Muscle of arm (tissue), 12 donors: ENCODE measurements around the gene GNAQ. TPM values are rescaled to one million over a fixed set of nuclear protein-coding genes. Genes with fewer than 3 reads are reported as not detected.
"Not testable (repeated sequence)": the region's sequence is repeated elsewhere in the genome, so short reads cannot be mapped to it uniquely, and the experiment has no call there.

Experiments
- DNase-seq: peaks from one replicate; pipeline ENCODE4 v3.0.0-alpha.2; 2013
- polyA plus RNA-seq, 12 donors: library from polyadenylated mRNA; unstranded; fragments of 120-200 nt; gene quantifications; one replicate each; pipeline ENCODE4 v1.2.1, GENCODE V29; 2013; ENCODE audit not compliant: insufficient read length in 12 of 12

Gene GNAQ
- polyA plus RNA-seq, 12 donors: 27.9 to 190 (median 31.3) TPM

DNA sequence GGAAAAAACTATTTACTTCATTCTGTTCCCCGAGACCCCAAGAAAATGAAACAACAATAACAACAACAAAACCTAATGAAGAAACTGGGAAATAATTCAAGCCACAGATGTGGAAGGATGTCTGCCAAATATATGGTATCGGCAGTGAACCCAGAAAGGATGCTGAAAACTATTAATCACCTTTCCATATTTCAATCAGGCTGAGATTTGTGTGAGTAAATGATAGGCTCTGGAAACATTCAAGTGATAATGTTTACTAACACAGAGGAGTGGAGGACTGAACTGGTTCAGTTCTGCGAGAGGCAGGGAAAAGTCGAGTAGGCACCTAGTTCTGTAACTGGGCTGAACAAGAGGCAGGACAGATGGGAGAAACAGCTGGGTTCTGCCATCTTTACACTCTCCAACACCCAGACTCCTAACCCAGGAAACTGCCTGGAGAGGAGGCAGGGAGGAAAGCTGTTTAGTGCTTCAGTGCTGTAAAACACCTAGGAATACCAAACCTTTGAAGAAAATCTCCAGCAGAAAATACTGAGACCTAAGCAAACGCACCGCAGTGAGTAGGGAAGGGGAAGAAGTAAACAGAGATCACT, 286.7 kb downstream of the GNAQ start:
- no peak for DNase-seq

DNA sequence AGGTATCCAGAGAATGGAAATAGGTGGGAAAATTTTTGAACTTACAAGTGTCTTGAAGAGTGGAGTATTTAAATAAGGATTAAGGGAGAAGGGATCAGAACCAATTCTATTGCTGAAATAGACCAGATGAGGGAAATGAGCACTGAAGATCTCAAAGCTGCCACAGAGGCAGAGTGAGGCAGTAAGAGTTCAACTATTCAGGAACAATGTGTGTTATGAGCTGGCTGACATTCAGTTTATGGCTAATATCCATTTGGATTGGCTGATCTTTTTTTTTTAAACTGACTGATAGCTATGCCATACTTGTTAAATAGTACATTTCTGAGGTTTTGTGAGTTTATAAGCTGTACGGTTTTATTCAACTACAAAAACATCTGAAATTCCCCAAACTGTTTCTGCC, 288.2 kb downstream of the GNAQ start:
- DNase-seq: no peak

- DNase-seq: no peak
These were observed 292.7 kb downstream of the GNAQ start for GRCh38 chr9:77738932-77739331.

DNA sequence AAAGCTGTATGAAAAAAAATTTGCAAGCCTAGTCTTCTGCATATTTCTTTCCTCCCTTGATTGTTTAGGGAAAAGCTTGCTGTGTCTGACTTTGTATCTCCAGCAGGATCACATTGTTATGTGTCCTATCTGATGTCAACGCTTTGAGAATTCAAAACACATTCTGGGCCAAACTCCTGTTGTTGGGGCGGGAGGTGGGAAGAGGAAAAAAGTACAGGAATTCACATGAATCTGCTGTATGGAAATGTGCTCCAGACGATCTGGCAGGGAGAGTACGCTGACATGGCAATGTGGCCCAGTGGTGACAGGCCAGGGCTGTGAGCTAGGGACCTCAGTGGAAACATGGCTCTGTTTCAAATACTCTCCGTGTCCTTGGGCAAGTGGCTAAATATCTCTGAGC, 296.1 kb downstream of the GNAQ start:
- no peak for DNase-seq

DNA sequence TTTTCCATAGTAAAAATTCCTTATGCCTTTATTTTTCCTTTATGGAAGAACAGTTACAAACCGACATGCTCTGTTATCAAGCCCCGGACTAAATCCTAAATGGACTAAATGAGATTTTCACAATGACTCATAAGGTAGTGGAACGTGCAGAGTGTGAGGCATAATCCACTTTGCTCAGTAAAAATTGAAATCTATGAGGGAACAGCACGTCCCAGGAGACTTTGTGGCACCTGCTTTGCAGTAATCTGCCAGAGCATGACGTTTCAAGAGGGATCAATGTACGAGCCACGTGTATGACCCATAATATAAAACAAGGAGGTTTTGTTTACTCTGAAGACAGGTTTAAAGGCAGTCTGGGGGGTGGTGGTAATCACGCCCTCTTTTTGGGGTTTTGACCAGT, 299.7 kb downstream of the GNAQ start:
- DNase-seq: no peak

GRCh38 chr9:77731008-77731698, 300.5 kb downstream of the GNAQ start:
- DNase-seq: no peak

DNA sequence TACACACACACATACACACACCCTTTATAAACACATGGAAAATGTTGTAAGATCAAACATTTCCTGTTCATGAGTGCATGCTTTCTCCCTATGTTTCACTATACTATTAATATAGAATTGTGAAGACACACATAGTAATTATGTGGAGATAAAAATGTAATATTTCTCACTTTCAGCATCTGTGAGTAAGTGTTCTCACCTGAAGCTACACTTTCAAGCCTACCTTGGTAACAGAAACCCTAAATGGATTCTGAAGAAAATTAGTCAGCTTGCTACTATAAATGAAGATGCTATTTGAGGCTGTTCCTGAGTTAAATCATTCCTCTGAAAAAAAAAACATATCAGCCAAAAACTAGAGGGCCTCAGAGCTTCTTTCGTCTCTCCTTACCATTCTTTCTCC, 302.4 kb downstream of the GNAQ start:
- no peak for DNase-seq

DNA sequence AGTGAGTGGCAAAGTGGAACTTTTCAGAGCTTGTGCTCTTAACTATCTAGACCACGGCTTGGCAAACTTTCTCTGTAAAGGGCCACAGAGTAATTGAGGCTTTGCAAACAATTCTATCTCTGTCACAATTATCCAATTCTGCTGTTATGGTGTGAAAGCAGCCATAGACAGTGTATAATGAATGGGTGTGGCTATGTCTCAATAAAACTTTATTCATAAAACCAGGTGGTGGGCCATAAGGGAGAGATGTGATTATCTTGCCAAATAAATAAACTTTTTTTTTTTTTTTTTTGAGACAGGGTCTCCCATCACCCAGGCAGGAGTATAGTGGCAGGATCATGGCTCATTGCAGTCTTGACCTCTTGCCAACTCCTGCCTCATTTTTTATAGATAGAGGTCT, 304.8 kb downstream of the GNAQ start:
- no peak for DNase-seq

- no peak for DNase-seq
These were observed 305.3 kb downstream of the GNAQ start for GRCh38 chr9:77726289-77726688.

- DNase-seq: no peak
These were observed 305.8 kb downstream of the GNAQ start for GRCh38 chr9:77725820-77726219.

- DNase-seq: no peak
These were observed 306.4 kb downstream of the GNAQ start for GRCh38 chr9:77725046-77725694.

GRCh38 chr9:77721156-77721555, 310.5 kb downstream of the GNAQ start:
- DNase-seq: not testable (repeated sequence)

- no peak for DNase-seq
These were observed 312.3 kb downstream of the GNAQ start for GRCh38 chr9:77719321-77719720.

DNA sequence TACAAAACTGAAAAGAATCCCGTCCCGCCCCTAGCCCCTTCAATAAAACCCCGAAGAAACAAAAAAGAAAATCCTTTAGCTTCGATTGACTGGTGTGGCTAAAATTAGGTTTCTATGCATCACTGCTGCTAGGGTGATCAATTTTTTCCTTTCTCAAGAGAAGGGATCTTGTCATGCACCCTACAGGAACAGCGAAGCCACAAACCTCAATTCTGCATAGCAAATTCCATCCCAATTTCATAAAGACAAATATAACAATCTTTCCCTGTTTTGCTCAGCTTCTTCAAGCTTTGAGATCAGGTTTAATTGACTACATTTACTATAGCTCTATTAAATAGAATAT, 313.3 kb downstream of the GNAQ start:
- DNase-seq: not testable (repeated sequence)

GRCh38 chr9:77717608-77718297, 313.9 kb downstream of the GNAQ start:
- DNase-seq: not testable (repeated sequence)

GRCh38 chr9:77714077-77714549, 317.5 kb downstream of the GNAQ start:
- no peak for DNase-seq

GRCh38 chr9:77712533-77713130, 319.0 kb downstream of the GNAQ start:
- no peak for DNase-seq

DNA sequence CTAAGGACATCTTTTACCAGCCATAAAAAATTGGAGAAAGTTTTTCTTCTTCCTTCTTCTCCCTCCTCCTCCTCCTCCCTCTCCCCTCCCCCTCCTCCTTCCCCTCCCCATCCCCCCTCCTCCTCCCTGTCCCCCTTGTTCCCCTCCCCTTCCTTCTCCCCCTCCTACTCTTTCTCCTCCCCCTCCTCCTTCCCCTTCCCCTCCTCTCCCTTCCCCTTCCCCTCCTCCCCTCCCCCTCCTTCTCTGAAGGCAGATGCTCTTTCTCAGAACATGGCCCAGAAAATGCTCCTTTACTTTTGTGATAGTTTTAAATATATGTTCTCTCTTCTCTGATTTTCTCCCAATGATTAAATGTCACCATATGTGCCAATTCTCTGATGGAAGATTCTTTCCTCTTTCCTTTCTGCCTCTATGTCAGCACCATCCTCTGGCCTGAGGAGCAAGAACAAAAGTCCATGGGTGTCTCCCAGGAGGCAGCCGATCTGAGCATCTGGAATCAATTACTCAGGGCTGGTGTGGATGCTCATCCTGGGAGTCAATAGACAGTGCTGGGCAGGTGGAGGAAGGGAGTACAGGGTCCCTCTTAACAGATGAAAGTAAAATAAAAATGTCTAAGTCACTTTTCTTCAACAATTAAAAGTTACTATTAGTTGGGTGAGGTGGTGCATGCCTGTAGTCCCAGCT, 320.5 kb downstream of the GNAQ start:
- no peak for DNase-seq

DNA sequence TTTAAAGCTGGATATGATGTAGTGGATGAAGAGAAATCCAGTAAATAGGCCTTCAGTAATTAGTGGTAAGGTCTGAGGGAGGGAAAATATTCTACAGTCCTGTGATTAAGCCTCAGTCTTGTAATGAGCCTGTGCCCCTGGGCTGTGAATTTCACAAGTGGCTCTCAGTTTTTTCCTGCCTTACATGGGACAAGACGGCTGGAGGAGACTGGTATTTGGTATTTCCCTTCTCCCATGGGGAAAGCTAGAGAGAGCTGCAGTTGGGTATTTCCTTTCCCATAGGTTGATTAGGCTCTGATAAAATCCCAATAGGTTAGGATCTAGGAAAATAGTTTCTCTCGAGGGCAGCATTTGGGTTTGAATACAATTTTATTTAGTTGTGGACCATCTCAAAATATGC, 321.3 kb downstream of the GNAQ start:
- no peak for DNase-seq

- no peak for DNase-seq
These were observed 323.4 kb downstream of the GNAQ start for GRCh38 chr9:77708064-77708815.
